ENCODE results near the gene FAM193A.
"Not testable (repeated sequence)": the region's sequence is repeated elsewhere in the genome, so short reads cannot be mapped to it uniquely, and the experiment has no call there.

The FAM193A gene

GRCh38 chr4:2515830-2516550, 20.5 kb upstream of the FAM193A start:
- no peak for DNase-seq

- DNase-seq = no peak
Observed at GRCh38 chr4:2516635-2517034, 19.8 kb upstream of the FAM193A start.

DNA sequence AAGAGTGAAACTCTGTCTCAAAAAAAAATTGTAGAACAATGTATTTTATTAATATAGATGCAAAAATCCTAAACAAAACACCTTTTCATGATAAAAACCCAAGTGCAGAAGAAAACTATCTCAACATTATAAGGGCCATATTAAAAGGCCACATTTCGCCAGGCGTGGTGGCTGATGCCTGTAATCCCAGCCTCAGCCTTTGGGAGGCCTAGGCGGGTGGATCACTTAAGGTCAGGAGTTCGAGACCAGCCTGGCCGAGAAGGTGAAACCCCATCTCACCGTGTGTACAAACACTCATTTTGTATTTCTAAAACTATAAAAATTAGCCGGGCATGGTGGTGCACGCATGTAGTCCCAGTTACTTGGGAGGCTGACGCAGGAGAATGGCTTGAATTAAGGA, 9.9 kb upstream of the FAM193A start:
- DNase-seq = no peak

DNA sequence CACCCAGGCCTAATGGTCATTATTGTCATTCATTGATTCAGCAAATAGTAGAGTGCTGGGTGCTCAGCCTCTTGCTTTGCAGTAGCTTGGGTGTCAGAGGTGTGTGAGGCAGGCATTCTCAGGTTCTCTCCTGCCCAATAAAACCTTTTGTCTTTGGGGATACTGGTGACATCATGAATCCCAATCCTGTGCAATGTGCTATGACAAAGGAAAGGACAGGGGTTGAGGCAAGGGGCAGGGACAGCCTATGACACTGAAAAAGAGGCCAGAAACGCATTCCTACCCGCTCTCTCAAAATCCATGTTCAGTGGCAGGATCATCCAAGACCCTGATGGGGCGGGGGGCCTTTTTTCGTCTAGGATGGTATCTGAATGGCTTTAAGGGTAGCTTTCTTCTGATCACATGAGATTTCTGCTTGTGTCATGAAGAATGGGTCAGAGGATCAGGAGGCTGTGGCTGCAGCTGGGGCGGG, 1.5 kb upstream of the FAM193A start:
- peak; percentile 3 for DNase-seq

GRCh38 chr4:2535376-2536192, 863 bp upstream of the FAM193A start:
- peak; percentile 14 for DNase-seq

DNA sequence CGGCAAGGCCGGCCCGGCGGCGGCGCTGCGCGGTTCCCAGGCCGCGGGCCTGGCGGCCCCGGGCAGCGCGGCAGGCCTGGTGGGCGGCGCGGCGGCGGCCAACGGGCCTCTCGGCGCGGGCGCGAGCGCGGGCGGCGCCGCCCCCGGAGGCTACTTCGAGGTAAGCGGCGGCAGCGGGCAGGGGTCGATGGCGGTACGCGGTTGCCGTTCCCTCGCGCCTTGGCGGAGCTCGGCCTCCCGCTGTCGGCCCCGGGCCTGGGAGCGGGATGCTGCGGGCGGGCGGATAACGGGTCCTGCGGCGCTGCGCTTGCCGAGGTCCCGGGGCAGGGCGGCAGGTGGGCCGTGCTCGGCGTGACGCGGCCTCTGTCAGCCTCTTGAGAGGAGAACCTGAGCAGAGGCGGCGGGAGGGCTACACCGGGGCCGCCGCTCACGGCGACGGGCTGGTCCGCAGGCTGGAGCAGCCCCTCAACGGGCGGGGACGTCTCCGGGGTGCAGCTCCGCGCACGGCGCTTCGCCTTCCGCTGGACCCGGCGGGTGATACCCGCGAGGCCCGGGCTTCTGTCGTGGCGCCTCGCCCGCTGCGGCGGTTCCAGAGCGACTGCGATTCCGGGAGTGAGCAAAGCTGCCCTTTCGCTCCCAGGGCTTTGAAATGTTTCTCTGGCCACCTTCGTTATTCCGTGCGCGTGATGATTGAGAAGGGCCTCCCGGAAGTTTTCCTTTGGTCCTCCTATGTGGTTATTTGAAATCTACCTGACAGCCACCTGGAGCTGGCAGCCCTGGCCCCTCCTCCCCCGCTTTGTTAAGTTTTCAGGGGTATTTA, 774 bp downstream of the FAM193A start:
- DNase-seq = peak; percentile 50

GRCh38 chr4:2543580-2544191, 7.2 kb downstream of the FAM193A start:
- DNase-seq = not testable (repeated sequence)

- no peak for DNase-seq
Observed at GRCh38 chr4:2545321-2546013, 9.0 kb downstream of the FAM193A start.

GRCh38 chr4:2546286-2546823, 9.9 kb downstream of the FAM193A start:
- no peak for DNase-seq

DNA sequence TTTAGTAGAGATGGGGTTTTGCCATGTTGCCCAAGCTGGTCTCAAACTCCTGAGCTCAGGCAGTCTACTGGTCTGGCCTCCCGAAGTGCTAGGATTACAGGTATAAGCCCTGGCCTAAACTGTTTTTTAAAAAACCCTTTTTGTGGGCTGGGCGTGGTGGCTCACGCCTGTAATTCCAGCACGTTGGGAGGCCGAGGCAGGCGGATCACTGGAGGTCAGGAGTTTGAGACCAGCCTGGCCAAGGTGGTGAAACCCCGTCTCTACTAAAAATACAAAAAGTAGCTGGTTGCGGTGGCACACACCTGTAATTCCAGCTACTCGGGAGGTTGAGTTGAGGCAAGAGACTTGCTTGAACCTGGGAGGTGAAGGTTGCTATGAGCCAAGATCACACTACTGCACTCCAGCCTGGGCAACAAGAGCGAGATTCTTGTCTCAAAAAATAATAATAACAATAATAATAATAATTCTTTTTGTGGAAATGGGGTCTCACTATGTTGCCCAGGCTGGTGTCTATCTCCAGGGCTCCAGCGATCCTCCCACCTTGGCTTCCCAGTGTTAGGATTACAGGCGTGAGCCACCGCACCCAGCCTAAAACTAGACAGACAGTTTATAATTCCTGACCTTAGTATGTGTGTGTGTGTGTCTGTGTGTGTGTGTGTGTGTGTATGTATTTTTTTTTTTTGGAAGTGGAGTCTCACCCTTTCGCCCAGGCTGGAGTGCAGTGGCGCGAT, 10.7 kb downstream of the FAM193A start:
- not testable (repeated sequence) for DNase-seq

DNA sequence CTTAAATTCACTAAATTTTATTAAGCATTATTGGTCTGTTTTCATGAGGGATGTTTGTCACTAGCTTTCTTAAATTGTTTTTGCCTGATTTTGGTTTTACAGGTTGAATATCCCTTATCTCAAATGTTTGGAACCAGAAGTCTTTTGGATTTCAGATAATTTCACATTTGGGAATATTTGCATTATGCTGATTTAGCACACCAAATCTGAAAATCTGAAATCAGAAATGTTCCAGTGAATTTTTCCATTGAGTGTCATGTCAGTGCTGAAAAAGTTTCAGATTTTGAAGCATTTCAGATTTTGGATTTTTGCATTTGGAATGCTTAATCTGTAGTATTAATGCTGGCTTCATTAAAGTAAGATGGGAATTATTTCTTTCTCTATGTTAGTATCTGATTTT, 14.7 kb downstream of the FAM193A start:
- DNase-seq = no peak

DNA sequence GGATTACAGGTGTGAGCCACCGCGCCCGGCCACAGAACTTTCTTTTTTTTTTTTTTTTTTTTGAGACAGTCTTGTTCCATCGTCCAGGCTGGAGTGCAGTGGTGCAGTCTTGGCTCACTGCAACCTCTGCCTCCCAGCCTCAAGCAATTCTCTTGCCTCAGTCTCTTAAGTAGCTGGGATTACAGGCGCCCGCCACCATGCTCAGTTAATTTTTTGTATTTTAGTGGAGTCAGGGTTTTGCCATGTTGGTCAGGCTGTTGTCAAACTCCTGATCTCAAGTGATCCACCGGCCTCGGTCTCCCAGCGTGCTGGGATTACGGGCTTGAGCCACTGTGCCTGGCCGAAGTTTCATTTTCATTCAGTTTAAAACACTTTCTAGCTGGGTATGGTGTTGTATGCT, 16.4 kb downstream of the FAM193A start:
- no peak for DNase-seq

- DNase-seq = no peak
Observed at GRCh38 chr4:2558301-2558700, 21.9 kb downstream of the FAM193A start.

DNA sequence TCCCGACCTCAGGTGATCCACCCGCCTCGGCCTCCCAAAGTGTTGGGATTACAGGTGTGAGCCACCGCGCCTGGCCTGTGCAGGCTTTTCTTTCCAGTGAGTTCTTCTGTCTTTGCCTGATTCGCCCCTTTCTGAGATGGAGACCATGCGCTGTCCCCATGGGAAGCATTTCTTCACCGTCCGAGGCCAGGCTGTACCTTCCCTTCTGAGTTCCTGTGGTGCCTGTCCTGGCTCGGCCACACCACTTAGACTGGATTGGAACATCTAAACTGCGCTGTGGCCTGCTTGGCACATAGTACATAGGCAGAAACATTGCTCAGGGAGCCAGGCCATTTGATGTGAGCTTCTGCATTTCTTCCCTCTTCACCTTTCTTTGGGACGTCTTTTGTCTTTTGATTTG, 23.7 kb downstream of the FAM193A start:
- no peak for DNase-seq

- DNase-seq = no peak
Observed at GRCh38 chr4:2565533-2565932, 29.1 kb downstream of the FAM193A start.

DNA sequence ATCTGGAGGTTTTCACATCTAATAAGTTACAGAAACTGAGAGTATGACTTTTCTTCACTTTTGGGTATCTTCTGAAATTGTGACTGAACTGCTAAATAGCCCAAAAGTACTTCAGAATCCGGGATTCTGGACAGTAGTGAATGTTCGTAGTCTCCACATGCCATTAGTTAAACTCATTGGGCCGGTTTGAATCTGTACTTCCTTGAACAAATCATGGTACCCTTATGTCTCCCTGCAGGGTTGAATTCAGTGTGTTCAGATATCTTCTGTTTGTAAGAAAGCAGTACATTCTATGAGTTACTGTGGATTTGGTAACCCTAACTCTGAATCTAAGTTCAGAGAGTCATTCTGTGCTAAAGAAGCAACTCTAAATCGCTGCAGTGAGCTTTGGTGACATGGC, 33.6 kb downstream of the FAM193A start:
- no peak for DNase-seq

DNA sequence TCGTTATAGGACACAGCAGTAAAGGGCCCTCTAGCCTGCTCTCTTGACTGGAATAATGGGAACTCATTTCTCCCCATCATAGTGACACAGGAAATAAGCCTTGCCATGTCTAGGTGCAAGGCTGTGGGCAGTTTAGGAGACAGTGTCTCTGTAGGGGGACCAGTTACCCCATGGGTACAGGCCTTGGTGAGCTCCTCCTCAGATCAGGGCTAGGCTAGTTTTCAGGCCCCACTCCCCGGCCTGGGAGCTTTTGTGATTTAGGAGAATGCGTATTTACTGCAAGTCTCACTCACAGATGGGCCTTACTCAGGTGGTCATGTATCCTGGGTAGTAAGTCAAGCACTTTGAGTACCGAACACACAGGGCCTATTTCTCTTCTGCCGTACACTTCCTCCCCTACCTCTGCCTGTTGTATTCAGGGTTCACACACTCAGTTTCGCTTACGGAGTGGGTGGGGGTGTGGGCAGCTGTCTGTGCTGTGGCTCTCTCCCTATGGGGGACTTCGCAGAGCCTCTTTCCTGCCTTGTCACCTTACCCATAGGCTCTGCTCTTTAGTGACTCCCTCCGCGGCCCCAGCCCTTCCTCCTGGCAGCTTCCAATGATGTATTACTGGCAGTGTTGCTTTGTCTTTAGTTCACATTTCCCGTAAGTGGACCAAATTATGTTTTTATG, 34.2 kb downstream of the FAM193A start:
- no peak for DNase-seq

DNA sequence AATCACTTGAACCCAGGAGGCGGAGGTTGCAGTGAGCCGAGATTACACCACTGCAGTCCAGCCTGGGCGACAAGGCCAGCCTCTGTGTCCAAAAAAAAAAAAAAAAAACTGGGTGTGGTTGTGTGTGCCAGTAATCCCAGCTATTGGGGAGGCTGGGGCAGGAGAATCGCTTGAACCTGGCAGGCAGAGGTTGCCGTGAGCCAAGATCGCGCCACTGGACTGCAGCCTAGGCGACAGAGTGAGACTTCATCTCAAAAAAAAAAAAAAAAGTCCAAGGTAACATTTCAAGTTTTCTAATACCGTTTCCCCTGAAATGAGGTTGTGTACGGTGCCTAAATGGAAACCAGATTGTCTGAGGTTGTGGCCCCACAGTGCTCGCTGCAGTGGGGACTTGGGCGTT, 35.6 kb downstream of the FAM193A start:
- no peak for DNase-seq

- DNase-seq = no peak
Observed at GRCh38 chr4:2572866-2573265, 36.4 kb downstream of the FAM193A start.

- no peak for DNase-seq
Observed at GRCh38 chr4:2574009-2574408, 37.6 kb downstream of the FAM193A start.

GRCh38 chr4:2574863-2575262, 38.4 kb downstream of the FAM193A start:
- no peak for DNase-seq
